Measurements from ENCODE around the gene ING5.

The ING5 gene

GRCh38 chr2:241672243-241673188 is 29.3 kb upstream of the ING5 start:
- no peak for DNase-seq (ENCODE audit: low read depth)

DNA sequence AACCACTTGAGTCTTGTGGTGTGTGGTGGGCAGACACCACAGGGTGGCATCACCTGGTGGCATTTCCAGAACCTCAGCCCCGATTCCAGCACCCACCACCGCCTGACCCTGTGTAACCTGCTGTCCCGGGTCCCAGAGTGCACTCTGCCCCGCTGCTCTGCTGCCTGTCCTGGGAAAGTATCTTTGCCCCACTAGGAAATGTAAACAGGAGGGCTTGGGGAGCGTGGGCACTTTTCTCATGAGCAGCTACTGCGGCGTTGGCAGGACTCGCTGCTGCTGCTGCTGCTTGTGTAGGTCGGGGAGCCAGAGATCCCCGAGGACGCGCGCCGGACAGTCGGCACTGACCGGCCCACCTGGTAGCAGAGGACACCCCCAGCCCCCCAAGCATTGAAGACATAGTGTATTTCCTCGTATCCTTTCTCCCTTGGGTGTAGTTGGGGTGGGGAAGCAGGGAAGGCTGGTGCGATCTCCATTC is 28.6 kb upstream of the ING5 start:
- no peak for DNase-seq (ENCODE audit: low read depth)

- no peak for DNase-seq (ENCODE audit: low read depth)
These were observed 27.8 kb upstream of the ING5 start for GRCh38 chr2:241673797-241674725.

DNA sequence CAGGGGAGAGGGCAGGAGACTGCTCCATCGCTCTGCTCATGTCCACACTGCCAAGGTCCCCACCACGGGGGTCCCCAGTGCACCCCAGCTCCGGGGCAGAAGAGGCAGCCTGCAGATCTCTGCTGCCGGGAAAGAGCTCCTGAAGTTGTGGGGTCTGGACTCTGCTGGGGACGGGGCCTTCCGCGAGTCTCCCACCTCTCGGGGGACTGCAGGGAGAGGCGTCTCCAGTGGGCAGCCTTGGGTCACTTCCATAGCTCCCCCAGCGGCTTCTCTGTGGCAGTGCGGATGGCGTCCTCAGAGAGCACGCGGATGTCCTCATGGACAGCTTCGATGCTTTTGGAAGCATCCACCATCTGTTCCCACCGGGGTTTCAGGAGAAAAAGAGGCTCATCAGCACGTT is 26.0 kb upstream of the ING5 start:
- no peak for DNase-seq (ENCODE audit: low read depth)

GRCh38 chr2:241676665-241677064 is 25.2 kb upstream of the ING5 start:
- no peak for DNase-seq (ENCODE audit: low read depth)

DNA sequence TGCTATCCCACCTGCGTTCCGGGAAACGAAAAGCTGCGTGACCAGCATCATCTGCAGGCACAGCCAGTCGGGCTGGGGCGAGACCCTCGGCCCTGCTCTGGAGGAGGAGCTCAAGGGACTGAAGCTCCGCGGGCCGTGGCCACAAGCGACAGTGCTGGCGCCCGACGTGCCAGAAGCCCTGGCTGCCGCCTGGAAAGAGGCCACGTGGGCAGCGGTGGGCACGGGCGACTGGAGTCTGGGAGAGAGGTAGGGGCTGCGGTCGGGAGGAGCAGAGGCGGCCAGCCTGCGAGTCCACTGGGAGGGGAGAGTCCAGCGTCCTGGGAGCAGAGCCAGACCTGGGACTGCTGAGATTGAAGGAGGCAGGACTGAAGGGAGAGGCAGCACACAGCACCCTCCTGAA is 24.4 kb upstream of the ING5 start:
- DNase-seq (ENCODE audit: low read depth) = no peak

- no peak for DNase-seq (ENCODE audit: low read depth)
These were observed 23.5 kb upstream of the ING5 start for GRCh38 chr2:241678307-241678706.

DNA sequence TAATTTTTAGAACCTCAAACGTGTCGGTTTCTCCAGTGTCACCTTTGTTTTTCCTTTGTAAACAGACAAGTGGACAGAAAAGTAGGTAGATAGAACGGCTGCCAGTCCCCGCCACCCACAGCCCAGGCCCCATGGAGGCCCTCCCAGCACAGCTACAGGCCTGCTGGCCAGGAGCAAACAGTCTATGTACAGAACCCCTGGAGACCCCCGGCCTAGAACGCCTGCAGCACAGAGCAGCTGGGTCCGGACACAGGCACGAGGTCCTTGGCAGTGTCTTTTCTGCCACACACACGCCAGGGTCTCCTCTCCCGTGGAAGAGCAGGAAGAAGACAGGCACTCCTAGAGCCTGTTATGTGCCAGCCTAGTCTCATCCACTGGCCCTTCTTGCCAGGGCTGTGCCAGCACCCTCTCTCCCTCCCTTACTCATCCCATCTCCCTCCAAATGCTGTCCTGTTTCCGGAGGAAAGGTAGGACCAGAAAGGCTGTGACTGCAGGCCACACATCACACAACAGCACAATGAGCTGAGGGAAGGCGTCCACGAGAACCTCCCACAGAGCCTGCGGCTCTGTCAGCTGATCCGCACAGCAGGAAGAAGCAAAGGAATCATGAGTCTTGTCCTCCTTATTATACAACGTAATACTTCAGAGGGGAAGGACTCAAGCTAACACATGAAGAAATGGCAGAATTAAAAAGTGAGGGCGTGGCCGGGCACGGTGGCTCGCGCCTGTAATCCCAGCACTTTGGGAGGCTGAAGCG is 22.9 kb upstream of the ING5 start:
- no peak for DNase-seq (ENCODE audit: low read depth)

DNA sequence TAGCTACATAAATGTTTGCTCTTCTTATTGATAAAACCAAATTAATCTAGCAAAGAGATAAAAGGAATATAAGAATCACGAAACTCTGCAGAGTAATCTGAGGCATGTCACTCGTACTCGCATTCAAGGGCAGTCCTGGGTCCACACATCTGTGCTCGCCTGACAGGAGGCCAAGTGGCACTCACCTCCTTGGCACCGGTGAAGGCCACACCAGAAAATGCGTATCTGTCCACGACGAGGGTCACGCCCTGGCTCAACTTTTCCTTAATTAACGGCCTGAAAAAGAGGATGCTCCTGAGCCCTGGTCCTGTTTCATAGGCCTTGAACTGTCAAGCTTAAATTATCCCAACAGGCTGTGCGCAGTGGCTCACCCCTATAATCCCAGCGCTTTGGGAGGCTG is 21.8 kb upstream of the ING5 start:
- no peak for DNase-seq (ENCODE audit: low read depth)

DNA sequence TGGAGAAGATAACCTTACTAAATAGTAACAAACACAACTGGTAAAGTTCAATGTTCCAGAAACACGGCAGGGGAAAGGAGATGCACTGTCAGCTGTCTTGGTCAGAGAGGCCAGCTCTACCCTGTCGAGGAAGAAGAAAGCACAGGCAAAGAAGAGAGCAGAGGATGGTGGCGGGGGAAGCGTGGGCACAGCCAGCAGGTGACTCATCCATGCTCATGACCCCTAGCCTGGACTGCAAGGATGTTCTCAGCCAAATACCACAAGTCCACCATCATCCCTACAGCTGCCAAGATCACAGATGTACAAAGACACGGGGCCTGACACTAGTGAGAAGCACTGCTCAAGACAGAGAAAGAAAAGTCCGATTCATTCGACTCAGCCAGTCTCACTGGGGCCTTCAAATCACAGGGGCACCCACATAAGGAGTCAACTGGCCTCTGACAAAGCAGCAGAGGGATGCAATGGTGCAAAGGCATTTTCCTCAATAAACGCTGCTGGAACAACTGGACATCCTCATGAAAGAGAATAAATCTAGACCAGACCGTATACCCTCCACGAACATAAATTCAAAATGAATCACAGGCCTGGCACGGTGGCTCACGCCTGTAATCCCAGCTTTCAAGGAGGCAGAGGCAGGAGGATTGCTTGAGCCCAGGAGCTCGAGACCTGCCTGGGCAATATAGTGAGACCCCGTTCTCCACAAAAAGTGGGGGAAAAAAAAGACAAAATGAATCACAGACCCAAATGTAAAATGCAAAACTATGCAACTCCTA is 20.8 kb upstream of the ING5 start:
- DNase-seq (ENCODE audit: low read depth) = no peak

- DNase-seq (ENCODE audit: low read depth) = no peak
These were observed 15.6 kb upstream of the ING5 start for GRCh38 chr2:241686324-241686649.

- DNase-seq (ENCODE audit: low read depth) = peak; percentile 93
These were observed 15.0 kb upstream of the ING5 start, which contains the start of gene DTYMK for GRCh38 chr2:241686650-241687425. TSS of gene DTYMK (minus strand) at chr2:241686815. CDS start at chr2:241686783, 32 bp downstream.

DNA sequence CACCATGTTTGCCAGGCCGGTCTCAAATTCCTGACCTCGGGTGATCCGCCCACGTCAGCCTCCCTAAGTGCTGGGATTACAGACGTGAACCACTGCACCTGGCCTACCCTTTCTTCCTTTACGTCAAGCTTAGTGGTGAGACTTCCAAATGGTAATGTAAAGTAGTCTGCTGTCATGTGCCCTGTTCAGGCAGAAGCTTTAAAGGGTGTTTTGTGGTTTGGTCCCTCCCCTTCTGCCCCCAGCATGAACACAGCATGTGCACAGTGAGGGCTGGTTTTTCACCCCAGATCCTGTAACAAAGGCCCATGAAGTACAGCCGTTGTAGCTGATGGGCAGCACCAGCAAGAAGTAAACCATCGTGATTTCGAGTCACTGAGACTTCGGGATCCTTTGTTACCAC is 12.5 kb upstream of the ING5 start:
- DNase-seq (ENCODE audit: low read depth) = no peak

DNA sequence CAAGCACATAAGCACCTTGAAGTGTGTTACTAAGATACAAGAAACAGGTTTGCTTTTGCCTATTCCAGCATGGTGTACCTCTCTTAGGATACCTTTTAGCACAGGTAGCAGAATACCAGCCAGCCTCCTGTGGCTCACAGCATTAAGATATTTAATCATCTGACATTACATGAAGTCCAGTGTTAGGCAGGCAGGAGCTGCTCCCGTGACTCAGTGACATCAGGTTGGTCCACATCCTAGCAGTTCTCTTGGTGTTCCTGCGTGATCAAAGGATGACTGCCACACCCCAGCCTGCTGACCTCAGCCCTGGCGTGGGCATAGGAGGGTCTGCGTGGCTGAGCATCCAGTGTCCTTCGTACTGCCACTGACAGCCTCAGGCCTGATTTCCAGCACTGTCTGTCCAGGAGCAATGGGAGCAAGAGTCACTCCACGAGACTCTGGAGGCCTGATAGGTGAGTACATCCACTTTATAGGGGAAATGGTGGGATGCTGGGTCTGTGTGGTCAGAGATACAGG is 11.6 kb upstream of the ING5 start:
- no peak for DNase-seq (ENCODE audit: low read depth)

GRCh38 chr2:241692448-241692847 is 9.4 kb upstream of the ING5 start:
- no peak for DNase-seq (ENCODE audit: low read depth)

DNA sequence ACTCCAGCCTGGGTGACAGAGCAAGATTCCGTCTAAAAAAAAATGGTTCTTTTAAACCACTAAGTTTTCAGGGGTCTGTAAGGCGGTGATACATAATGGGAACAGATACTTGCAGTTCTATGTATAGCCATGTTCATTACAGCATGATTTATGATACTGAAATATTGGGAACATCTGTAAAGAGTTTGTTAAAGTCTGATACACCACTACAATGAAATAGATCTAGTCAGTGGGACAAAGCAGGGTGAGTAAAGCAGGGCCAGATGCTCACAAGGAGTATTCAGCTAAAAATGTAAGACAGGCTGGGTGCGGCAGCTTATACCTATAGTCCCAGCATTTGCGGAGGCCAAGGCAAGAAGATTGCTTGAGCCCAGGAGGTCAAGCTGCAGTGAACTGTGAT is 6.2 kb upstream of the ING5 start:
- no peak for DNase-seq (ENCODE audit: low read depth)

- DNase-seq (ENCODE audit: low read depth) = no peak
These were observed 765 bp upstream of the ING5 start for GRCh38 chr2:241701149-241701398.

- DNase-seq (ENCODE audit: low read depth) = peak; percentile 85
These were observed 554 bp downstream of the ING5 start for GRCh38 chr2:241702155-241703031.

- DNase-seq (ENCODE audit: low read depth) = no peak
These were observed 1.3 kb downstream of the ING5 start for GRCh38 chr2:241703032-241703604.
